Lower leg skin (tissue), 4 donors: ENCODE results near the gene BARD1. TPM values are rescaled to one million over a fixed set of nuclear protein-coding genes. Genes with fewer than 3 reads are reported as not detected.

ENCODE experiments used
- DNase-seq, 2 donors: peaks; one replicate each; pipeline ENCODE4 v3.0.0-alpha.2; 2019; ENCODE audit warnings: low spot score in 2 of 2
- H3K4me3 ChIP-seq: fragments of 200-600 bp; sonication (generic); 2 replicates; pipeline ENCODE4 v1.5.1; 2017; ENCODE audit warnings: mild to moderate bottlenecking, low read depth; ENCODE audit not compliant: poor library complexity, severe bottlenecking
- POLR2A ChIP-seq, 2 donors: fragments of 450-650 bp; IDR thresholded peaks; one replicate each; pipeline ENCODE4 v1.6.1; 2016 to 2017; ENCODE audit warnings: antibody characterized with exemption in 2 of 2, mild to moderate bottlenecking in 1 of 2, moderate library complexity in 1 of 2
- WGBS, 2 donors: methylation state at CpG; one replicate each; pipeline ENCODE4 v1.1.5; 2018; 5-methylcytosine and 5-hydroxymethylcytosine counted together
- intact Hi-C: fragments of 100-400 bp; cut with DNase I; formaldehyde crosslinking; loops from one replicate; pipeline ENCODE4 v1.15.0; 2023; ENCODE audit warnings: low total_unique reads
- total RNA-seq, 4 donors: library from RNA; depleted of rRNA; stranded (reverse); fragments of >200 nt; gene quantifications; one replicate each; pipeline ENCODE4 v1.1.0, GENCODE V29; 2016
- TF ChIP-seq, protein P1 (sequence below), 3 donors: fragments of 450-650 bp; IDR thresholded peaks; one replicate each; pipeline ENCODE4 v1.5.1; 2016; ENCODE audit warnings: antibody characterized with exemption in 3 of 3, mild to moderate bottlenecking in 3 of 3, moderate library complexity in 2 of 3

The BARD1 gene
- total RNA-seq, 4 donors from 2014 or later = 19.4 to 41.8 (median 23.2) TPM

- H3K4me3 ChIP-seq = no peak overlapping the region
- intact Hi-C loops = no loop called here
- no peak for TF ChIP-seq POLR2A (IDR thresholded peaks at IDR 0.05)
- TF ChIP-seq, protein P1, sequence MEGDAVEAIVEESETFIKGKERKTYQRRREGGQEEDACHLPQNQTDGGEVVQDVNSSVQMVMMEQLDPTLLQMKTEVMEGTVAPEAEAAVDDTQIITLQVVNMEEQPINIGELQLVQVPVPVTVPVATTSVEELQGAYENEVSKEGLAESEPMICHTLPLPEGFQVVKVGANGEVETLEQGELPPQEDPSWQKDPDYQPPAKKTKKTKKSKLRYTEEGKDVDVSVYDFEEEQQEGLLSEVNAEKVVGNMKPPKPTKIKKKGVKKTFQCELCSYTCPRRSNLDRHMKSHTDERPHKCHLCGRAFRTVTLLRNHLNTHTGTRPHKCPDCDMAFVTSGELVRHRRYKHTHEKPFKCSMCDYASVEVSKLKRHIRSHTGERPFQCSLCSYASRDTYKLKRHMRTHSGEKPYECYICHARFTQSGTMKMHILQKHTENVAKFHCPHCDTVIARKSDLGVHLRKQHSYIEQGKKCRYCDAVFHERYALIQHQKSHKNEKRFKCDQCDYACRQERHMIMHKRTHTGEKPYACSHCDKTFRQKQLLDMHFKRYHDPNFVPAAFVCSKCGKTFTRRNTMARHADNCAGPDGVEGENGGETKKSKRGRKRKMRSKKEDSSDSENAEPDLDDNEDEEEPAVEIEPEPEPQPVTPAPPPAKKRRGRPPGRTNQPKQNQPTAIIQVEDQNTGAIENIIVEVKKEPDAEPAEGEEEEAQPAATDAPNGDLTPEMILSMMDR (IDR thresholded peaks at IDR 0.05) = no peak
- WGBS, 2 donors = 74 to 84% methylated on average over 1 of the region's 1 CpG
- no peak for DNase-seq
Observed at GRCh38 chr2:214679736-214680135, 129.7 kb downstream of the BARD1 start.

- intact Hi-C loops = no loop called here
- TF ChIP-seq POLR2A (IDR thresholded peaks at IDR 0.05) = no peak
- TF ChIP-seq, protein P1 (IDR thresholded peaks at IDR 0.05) = no peak
- H3K4me3 ChIP-seq = no peak overlapping the region
- 90% methylated on average over 5 of the region's 5 CpGs for WGBS, 2 donors
- no peak for DNase-seq
Observed at GRCh38 chr2:214676421-214677089, 132.9 kb downstream of the BARD1 start.
